ENCODE results near the gene ABCC8.
"Not testable (repeated sequence)": the region's sequence is repeated elsewhere in the genome, so short reads cannot be mapped to it uniquely, and the experiment has no call there.

Gene ABCC8

GRCh38 chr11:17431139-17431538, 45.5 kb downstream of the ABCC8 start:
- DNase-seq = no peak

- no peak for DNase-seq
These were observed 46.0 kb downstream of the ABCC8 start for GRCh38 chr11:17430616-17431015.

GRCh38 chr11:17428925-17429324, 47.7 kb downstream of the ABCC8 start:
- DNase-seq = no peak

- no peak for DNase-seq
These were observed 48.4 kb downstream of the ABCC8 start for GRCh38 chr11:17428261-17428660.

- not testable (repeated sequence) for DNase-seq
These were observed 50.4 kb downstream of the ABCC8 start for GRCh38 chr11:17426233-17426632.

- DNase-seq = peak in 24 of 56 donors; percentile 3 to 76 (median 30)
These were observed 52.9 kb downstream of the ABCC8 start for GRCh38 chr11:17423533-17424310.

GRCh38 chr11:17421781-17422180, 54.9 kb downstream of the ABCC8 start:
- no peak for DNase-seq

- no peak for DNase-seq
These were observed 58.1 kb downstream of the ABCC8 start for GRCh38 chr11:17418444-17419081.

GRCh38 chr11:17416492-17416891, 60.2 kb downstream of the ABCC8 start:
- no peak for DNase-seq

- no peak for DNase-seq
These were observed 61.0 kb downstream of the ABCC8 start for GRCh38 chr11:17415523-17416104.

- DNase-seq = no peak
These were observed 61.7 kb downstream of the ABCC8 start for GRCh38 chr11:17414992-17415391.

- no peak for DNase-seq
These were observed 62.3 kb downstream of the ABCC8 start for GRCh38 chr11:17414317-17414737.

GRCh38 chr11:17413414-17414316, 63.0 kb downstream of the ABCC8 start:
- DNase-seq = no peak

- DNase-seq = no peak
These were observed 64.0 kb downstream of the ABCC8 start for GRCh38 chr11:17412488-17413180.

- no peak for DNase-seq
These were observed 65.2 kb downstream of the ABCC8 start for GRCh38 chr11:17411418-17411817.

- no peak for DNase-seq
These were observed 65.9 kb downstream of the ABCC8 start for GRCh38 chr11:17410606-17411379.

GRCh38 chr11:17408641-17409040, 68.0 kb downstream of the ABCC8 start:
- DNase-seq = no peak

- DNase-seq = no peak
These were observed 68.6 kb downstream of the ABCC8 start for GRCh38 chr11:17408026-17408425.

GRCh38 chr11:17407575-17407974, 69.1 kb downstream of the ABCC8 start:
- no peak for DNase-seq

- no peak for DNase-seq
These were observed 69.9 kb downstream of the ABCC8 start for GRCh38 chr11:17406818-17407149.
